Measurements from ENCODE around the gene EDNRA.

EDNRA gene

DNA sequence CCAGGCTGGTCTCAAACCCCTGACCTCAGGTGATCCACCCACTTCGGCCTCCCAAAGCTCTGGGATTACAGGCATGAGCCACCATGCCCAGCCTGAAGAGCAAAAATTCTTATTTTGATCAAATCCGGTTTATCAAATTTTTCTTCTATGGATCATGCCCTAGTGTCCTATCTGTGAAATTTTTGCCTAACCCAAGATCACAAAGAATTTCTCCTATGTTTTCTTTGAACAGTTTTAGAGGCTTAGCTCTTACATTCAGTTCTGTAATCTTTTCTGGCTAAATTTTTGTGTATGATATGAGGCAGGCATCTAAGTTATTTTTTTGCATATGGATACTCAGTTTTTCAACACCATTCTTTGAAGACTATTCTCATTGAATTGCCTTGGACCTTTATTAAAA lies 27.4 kb downstream of the EDNRA start:
- DNase-seq = no peak

DNA sequence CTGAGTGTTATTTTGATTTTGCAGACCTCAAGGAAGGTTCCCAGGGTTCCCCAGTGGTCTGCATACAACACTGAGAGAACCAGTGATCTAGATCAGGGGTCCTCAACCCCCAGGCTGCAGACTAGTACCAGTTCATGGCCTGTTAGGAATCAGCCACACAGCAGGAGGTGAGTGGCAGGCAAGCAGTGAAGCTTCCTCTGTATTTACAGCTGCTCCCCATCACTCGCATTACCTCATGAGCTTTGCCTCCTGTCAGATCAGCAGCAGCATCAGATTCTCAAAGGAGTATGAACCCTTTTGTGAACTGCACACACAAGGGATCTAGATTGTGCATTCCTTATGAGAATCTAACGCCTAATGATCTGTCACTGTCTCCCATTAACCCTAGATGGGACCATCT lies 28.5 kb downstream of the EDNRA start:
- DNase-seq = no peak

DNA sequence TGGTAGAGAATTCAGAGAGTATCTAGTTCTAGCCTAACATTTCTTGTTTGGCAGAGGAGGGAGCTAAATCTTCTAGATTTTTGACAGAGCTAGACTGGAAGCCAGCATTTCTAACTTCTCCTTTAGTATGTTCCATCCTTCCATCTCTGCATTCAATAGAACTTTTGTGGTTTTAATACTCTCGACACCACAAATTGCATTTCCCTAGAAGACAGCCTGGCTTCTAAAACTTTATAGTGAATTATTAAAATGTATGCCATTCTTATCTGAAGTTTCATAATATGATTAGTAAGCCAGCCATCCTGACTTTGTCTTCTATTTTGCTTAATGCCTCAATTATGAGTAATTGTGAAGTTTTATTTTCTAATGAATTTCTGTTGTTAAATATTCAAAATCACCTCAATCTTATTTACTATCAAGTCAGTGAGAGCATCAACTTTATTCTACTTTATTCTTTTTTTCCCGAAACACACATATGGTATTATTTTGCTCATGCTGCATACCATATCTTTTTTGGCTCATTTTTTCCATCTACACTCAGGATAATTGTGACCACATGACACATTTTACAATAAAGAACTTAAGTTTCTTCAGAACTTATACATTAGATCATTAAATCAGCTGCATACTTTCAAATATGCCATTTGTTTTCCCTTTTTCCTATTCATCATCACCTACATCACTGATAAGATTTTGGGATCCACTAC lies 30.2 kb downstream of the EDNRA start:
- no peak for DNase-seq

DNA sequence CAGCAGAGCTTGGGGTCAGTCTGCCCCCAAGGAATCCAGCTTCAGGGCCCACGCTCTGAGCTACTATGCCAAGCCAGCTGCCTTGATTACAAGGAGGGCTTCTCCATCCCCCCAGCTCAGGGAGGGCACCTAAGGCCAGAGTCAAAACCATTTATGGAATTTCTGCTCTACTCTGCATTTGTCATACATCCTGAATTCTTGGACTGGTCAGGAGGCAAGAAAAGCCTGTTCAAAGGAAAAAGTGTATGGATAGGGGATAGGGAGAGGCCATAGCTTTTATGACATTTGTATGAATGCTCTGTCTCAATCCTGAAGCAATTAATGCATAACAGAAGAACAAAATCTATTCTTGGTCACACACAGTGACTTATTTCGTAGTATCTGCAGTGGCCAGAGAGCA lies 32.2 kb downstream of the EDNRA start:
- no peak for DNase-seq

DNA sequence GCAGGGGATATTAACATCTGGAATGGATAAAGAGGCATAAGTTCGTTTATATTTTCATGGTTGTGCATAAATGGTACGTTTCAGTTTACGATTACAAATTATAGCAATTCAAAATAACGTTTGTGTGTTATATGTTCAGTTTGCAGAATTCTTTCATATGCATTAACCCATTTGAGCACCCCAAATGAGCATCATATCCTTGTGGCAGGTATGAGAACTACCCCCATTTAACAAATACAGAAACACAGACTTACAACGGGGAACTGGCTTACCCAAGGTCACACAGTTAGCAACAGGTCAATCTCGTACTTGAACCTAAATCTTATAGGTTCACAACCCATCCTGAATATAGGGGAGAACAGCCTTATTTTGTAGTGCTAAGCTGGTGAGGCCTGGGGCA lies 33.1 kb downstream of the EDNRA start:
- no peak for DNase-seq

DNA sequence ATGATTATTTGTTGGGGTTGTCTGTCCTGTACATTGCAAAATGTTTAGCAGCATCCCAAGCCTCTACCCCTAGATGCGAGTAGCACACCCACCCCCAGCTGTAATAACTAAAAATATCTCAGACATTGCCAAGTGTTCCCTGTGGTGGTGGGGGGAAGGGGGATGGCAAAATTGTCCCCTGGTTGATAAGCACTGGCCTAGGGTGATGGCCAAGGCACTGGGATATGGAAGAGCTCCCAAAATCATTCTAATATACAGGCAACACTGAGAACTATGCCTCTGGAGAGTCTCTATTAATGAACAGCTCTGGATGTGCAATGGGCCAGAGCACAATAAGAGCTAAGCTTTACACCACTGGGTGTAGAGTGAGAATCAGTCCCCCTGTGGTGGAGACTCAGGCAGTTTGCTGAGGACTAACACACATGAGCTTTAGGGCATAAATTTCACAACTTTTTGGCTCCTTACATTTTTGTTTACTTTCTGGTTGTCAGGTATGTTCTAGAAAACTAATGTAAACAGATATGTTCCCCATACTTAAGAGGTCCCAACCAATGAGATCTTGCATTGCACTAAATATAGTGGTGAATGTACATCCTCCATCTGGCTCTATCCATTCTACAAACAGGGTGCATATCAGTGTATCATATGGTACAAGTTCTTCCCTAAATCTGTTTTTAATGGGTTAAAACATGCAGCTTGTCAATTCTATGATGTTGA lies 34.5 kb downstream of the EDNRA start:
- DNase-seq = no peak

DNA sequence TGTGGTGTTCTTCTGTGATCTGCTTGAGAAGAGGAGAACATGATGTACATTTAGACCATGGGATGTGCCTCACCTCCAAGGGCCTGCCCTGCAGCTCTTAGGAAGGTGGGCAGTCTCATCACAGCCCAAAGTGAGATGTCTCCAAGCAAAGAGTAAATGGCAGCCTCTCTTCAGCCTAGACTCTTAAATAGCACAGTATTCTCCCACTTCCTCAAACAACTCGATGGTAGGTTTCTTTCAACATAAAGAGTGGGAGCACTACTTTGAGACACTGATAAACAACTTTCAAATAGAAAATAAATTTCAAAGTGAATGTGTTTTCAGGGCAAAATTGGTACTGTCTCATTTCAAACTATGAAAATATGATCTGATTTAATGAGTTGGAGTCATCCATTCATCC lies 35.2 kb downstream of the EDNRA start:
- no peak for DNase-seq

DNA sequence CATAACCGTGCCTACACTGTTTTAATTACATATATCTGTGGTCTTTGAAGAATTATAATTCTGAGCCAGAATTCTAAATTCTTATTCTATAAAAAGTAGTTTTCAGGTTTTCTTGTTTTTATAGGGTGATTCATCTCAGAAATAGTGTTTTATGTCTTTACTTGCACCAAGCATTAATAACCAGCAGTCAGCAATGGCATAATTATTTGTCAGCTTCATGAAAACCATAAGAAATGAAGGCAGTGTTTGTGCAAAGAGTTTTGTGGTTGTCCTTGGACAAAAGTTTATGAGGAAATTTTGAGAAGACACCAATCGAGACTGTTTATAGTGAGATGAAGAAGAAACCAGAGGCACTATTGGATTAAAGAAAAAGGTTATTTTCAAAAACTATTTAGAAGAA lies 37.2 kb downstream of the EDNRA start:
- no peak for DNase-seq

DNA sequence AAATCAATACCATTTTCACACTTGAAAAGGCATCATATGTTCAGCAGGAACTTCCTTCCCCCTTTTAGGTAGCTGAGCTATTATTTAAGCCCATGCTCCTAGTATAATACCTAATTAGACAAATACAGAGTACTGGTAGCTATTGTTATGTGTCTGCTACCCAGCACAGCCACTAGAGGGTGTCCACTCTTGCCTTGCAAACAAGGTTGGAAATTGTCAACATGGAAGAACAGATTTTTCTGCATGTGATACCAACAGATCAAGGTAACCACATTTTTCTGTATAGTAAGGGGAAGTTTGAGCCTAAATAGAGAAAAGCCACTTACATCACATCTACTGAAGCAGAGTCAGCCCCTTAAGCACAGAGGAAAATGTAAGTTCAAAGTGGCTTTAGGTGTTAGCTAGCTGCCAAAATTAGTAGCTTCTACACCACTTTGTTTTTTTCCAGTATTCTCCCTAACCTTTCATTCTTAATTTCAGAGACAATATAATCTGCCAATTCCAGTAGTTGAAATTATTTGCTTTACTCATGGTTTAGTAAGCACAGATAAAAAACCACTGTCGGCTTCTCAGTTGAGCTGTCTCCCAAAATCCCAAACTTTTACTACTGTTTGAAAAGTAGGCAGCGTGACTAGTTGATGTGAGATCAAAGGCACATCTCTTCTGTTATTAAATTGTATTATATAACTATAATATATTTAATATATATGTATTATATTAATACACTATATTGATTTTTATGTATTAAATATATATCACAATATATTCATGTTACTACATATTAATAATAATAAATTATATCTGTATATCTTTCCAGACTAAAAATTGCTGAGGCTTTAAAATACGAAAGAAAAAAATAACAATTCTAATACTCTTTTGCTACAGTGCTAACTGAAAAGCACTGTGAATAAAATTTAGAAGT lies 38.2 kb downstream of the EDNRA start:
- DNase-seq = peak; percentile 22

DNA sequence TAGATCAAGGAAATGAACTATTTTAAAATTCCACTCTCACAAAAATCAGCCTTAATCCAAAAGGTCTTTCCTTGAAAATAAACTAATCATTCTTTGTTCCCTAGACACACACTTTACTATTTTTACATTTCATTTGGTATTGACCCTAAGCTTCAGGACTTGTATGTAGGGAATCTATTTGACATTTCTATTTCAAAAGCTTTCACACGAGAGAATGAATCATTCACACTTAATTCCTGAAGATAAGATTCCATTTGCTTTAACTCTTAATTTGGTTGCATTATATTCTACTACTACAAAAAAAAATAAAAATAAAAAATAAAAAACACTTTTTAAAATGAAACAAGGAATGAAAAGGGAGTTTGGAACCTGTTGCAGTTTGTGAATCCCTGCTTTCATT lies 43.7 kb downstream of the EDNRA start:
- no peak for DNase-seq

DNA sequence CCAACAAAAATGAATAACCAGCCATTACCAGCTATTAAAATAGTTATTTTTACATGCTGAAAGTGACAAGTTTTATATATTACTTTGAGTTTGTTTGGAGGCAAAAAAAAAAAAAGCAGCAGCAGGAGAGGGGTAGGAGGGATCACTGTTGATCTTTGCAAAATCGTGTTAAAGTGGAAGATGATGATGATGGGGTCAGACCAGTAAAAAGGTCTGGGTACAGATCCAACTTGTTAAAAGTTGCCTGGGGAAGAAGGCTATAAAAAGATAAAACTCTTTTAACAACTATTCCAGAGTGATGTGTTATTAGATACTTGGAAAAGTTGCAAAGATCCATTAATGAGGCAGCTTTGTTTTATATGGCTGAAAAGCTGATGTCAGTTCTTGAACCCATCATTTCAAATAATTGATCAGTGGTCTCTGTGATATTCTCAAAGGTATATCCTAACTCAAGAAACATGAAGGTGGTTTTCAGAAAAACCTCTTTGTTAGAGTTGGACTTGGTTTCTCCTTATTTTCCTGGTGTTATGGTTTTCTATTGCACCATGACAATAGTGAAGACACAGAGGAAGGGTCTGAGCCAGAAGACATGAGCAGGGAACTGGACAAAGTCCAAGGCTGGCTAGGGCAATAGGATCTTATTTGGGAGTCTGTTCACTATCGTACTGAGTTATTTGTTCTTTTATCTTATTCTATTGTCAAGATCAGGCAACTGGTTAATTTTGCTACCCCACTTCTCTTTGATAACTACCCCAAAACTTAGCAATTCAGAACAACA lies 44.8 kb downstream of the EDNRA start:
- DNase-seq = no peak

DNA sequence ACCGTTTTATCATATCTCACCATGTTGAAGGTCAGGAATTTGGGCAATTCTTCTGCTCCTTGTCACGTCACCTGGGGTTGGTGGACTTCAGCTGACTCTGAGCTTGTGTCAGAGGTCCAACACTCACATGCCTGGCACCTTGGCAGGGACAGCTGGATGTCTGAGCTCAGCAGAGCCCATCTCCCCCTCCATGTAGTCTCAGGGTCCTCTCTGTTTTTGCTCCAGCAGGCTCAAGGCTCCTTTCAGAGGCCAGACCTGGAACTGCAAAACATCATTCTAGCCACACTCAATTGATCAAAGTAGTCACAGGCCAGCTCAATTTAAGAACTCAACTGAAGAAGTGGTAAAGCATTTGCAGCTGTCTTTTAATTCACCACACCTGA lies 45.4 kb downstream of the EDNRA start:
- no peak for DNase-seq

DNA sequence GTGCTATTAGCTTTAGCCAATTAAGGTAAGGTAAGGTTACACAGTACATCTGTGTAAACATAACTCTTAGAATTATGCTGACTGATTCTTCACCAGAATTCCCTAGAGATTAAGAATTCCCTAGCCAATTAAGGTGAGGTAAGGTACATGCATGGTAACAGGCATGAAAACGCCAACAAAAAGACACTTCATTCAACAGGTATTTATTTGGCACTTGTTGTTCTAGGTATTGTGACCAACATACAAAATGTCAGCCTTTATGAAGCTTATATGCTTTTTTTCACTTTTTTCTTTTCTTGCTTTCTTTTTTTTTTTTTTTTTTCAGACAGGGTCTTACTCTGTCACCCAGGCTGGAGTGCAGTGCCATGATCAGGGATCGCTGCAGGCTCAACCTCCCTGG lies 47.2 kb downstream of the EDNRA start:
- DNase-seq = no peak

DNA sequence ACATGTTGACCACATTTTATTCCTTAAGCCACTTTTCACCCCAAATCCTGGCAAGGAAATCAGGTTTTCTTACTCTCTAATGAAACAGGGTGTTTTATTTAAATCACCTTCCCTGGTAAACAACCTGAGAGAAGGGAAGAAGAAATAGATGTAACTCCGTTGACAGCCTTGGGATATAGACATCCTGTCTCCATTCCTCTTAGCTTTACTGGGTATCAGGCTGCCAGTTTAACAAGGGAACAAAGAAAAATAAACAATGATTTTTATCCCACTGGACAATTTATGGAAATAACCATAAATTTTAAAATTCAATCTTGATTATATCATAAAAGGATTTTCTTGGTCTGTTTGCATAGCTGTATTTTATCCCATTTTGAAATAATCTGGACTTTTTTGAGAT lies 49.2 kb downstream of the EDNRA start:
- no peak for DNase-seq

DNA sequence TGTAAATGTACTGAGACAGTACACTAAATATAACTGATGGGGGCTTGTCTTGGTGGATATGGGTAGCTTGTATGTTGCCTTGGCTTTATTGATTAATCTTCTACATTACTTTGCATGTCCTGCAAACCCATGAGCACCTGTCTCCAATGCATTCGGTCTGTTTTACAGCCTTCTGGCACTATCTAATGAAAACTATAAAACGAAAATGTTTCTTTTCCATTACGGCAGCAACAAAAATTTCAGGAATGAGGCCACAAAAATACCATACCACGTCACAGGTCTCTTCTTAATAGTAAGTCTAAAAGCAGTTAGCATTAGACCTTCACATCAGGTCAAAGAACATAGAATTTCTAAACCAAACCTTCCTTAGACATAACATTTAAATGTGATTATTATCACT lies 49.8 kb downstream of the EDNRA start:
- no peak for DNase-seq

DNA sequence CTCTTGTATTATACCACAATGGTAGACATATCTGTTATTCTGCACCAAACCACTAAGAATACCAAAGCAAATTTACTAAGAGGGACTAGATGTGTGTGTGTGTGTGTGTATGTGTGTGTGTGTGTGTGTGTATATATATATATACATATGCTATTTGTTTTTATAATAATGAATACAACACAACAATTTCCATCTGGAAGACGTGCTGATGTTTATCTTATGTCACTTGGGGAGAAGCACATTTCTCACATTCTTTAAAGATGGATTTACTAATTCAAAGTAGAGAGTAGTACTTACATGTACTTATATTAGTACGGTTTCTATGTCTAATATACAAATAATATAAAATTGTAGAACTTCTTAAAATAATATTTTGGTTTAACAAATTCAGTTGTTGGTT lies 52.0 kb downstream of the EDNRA start:
- no peak for DNase-seq

DNA sequence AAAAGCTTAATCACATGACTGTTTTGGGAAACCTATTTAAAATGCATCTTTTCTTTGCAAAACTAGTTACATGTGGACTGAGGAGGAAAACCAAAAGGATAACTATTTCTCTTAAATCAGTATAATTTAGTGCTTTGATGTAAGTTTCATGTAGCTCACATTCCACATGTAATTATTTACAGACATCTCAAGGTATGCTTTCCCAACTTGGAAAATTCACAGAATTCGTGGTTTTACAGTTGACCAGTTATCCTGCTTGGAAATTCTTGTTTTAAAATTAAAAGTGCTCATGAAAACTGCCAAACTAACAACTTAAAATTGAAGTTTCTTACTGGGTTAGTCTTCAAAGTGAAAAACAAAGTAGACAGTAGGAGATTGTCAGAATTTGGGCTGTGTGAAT lies 52.4 kb downstream of the EDNRA start:
- DNase-seq = no peak

DNA sequence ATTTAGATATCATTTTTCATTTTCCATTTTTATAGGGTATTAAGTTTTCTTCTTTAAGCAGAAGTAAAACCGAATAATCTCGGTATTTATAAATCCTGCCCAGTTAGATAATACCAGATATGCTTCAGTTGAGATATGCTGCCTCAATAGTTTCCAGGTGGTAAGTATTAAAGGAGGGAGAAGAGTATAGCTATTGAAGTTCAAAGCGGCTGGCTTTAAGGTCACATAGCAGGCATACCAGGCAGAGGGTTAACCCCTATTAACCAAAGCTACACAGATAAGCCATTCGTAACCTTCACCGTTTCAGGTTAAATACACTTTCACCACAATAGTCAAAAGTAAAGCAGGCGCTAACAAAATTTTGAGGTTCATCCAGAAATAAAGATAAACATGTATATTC lies 54.2 kb downstream of the EDNRA start:
- DNase-seq = no peak

DNA sequence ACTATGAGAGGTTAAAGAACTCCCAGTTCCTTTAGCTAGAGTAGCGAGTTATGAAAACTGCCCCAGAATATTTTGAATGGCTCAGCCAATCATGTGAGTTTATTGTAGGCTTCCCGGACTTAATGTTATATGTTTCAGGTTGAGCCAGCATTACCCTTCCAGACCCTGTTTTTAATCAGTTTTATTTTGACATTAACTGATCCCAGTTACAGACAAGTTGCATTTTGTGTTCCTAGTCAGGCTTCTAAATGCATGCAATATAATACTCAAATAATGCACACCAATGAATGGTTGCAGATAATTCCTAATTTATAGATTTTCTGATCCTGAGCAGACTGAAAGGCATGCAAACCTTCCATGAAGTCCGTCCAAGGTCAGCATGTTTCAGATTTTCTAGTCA lies 57.8 kb downstream of the EDNRA start:
- DNase-seq = no peak

DNA sequence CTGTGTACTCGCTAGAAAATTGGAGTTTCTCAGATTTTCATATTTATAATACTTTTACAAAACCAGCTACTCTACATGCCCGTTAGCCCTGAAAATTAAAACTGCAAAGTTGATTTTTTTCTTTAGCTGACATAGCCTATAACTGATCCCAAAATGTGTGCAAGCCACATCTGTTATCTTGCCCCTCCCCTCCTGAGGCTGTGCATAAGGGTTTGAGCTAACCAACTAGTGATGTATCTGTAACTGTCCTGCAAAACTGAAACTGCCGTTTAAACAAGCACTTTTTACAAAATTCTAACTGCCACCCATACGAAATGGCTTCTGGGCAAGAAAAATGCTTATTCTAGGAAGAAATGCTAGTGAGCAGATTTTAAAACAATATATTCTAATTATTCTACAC lies 59.1 kb downstream of the EDNRA start:
- no peak for DNase-seq

DNA sequence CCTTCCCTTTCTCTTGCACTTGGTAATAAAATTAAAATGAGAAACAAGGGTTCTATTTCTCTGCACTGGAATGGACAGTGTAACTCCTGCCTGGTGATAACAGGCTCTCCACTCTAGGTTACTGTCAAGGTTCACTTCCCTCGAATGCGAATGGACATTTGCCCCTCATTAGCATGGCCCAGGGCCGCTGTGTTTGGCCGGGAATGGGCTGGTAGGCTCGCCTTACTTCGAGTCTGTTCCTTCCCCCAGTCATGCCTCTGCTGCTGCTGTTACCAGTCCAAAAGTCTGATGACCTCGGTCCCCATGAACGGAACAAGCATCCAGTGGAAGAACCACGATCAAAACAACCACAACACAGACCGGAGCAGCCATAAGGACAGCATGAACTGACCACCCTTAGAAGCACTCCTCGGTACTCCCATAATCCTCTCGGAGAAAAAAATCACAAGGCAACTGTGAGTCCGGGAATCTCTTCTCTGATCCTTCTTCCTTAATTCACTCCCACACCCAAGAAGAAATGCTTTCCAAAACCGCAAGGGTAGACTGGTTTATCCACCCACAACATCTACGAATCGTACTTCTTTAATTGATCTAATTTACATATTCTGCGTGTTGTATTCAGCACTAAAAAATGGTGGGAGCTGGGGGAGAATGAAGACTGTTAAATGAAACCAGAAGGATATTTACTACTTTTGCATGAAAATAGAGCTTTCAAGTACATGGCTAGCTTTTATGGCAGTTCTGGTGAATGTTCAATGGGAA lies 61.5 kb downstream of the EDNRA start:
- DNase-seq = no peak

DNA sequence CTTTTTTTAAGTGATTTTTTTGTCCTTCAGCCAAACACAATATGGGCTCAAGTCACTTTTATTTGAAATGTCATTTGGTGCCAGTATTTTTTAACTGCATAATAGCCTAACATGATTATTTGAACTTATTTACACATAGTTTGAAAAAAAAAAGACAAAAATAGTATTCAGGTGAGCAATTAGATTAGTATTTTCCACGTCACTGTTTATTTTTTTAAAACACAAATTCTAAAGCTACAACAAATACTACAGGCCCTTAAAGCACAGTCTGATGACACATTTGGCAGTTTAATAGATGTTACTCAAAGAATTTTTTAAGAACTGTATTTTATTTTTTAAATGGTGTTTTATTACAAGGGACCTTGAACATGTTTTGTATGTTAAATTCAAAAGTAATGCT lies 62.1 kb downstream of the EDNRA start:
- DNase-seq = no peak
